GM12864 (cell line): ENCODE measurements around the gene FAM111B.

Experiments
- DNase-seq: peaks from one replicate; pipeline ENCODE4 v3.0.0-alpha.2; 2011; ENCODE audit warnings: low read depth
- H3K4me3 ChIP-seq: 2 replicates; pipeline ENCODE4 v1.5.1; 2011; ENCODE audit warnings: mild to moderate bottlenecking, low read depth, low read length, control low read depth
- TF ChIP-seq, protein P1 (sequence below): IDR thresholded peaks from 2 replicates; pipeline ENCODE4 v1.5.1; 2011; ENCODE audit warnings: low read depth, mild to moderate bottlenecking, moderate library complexity, low read length, control low read depth, inconsistent platforms; ENCODE audit errors: missing control alignments

FAM111B gene

DNA sequence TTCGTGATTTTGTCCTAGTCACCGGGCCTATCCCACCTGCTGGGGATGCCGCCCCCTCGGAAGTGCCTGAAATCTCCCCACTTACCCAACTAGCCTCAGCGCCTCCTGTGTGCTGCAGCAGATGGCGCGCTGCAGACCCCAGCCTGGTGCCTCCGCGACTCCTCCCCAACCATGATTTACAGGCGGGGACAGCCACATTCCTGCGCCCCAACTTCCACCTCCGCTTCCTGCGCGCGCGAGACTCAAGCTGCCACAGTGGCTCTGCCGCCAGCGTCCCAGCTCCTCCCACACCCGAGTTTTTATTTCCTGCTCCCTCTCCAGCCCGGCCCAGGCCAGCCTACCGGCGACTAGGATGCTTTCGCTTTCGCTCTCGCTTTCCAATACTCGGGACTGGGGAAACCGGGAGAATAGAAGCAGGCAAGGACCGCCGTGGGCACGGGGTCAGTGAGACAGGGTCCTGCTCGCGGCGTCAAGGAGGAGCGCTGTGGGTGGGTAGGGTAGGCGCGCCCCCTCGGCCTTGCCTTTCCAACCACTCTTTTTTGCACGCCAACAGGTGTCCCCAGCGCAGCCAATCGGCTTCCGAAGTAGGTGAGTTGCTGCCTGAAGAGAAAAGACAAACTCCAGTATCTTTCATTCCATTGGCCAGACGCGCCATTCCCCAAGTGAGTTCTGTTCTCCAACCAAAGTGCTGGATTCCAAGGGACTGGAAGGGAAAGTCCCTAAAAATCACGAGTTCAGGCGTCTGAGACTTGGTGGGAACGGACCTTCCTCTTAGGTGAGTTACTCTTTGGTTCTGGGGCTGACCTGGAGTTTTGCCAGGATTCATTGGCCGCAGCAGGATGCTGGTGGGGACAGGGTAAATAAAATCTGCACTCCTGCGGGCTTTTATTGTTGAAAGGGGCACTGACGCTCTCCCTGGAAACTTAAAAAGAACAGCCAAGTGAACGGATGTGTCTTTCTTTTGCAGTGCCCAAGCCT lies 35.8 kb downstream of the FAM111B start, which contains the start of gene FAM111A:
Gene FAM111A, plus strand, starts transcription at position 327 of the 978 bp plus-strand sequence. CDS start 6,017 bp downstream, outside the sequence.
- peak; percentile 75 for DNase-seq
- TF ChIP-seq, protein P1, sequence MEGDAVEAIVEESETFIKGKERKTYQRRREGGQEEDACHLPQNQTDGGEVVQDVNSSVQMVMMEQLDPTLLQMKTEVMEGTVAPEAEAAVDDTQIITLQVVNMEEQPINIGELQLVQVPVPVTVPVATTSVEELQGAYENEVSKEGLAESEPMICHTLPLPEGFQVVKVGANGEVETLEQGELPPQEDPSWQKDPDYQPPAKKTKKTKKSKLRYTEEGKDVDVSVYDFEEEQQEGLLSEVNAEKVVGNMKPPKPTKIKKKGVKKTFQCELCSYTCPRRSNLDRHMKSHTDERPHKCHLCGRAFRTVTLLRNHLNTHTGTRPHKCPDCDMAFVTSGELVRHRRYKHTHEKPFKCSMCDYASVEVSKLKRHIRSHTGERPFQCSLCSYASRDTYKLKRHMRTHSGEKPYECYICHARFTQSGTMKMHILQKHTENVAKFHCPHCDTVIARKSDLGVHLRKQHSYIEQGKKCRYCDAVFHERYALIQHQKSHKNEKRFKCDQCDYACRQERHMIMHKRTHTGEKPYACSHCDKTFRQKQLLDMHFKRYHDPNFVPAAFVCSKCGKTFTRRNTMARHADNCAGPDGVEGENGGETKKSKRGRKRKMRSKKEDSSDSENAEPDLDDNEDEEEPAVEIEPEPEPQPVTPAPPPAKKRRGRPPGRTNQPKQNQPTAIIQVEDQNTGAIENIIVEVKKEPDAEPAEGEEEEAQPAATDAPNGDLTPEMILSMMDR: peak; percentile 28
- peak within 1 kb of the TSS; percentile 85 for H3K4me3 ChIP-seq

DNA sequence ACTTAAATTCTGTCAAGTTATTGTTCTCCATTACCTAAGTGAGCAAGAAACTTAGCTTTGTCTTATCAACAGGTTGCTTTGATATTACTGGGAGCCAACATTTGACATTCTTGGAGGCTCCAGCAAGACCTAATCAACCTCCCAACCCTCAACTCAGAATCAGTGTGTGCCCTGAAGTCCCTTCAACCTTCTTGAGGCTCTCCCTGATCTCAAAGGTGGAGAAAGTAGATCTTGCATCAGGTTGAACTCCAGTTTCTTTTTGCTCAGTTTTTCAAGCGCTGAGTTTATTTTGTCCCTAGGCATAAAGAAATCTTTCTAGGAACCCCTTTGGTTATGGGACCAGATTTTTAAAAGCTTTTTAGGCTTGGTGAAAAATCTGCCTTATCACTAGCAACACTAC lies 37.1 kb downstream of the FAM111B start:
- no peak for DNase-seq
- H3K4me3 ChIP-seq: peak overlapping the region; percentile 85
- TF ChIP-seq, protein P1: no peak

DNA sequence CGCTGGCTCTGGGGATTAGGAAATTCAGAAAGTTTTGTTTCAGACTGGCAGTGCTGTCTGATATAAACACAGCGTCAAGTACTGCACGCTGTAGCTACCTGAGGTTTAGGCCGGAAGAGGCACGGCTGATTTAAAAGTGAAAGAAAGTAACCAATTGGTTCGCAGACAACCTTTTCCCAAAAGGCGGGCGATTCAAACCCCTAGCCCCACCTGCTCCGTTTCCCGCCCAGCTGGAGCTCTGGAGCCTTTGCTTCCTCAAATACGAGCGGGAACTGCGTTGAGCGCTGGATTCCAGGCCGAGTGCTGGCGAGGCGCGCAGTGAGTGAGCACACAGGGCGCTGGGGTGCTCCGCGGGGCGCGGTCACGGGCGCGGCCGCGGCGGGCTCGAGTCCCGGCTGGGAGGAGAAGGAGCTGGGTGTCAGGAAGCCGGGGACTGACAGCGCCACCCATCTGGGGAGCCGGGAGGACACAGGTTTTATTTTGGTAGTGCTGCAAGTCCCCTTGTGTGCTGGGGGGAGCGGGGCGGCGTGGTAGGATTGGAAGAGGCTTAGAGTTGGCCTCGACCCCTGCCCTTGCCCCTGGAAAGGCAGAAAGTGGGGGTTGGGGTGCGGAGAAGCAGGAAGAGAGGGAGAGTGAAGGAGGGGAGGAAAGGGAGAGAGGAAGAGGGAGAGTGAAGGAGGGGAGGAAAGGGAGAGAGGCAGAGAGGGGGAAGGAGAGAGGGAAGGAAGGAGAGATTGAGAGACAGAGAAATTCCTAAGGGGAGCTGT lies 37.7 kb downstream of the FAM111B start:
- peak overlapping the region; percentile 85 for H3K4me3 ChIP-seq
- TF ChIP-seq, protein P1: peak; percentile 35
- DNase-seq: peak; percentile 81

DNA sequence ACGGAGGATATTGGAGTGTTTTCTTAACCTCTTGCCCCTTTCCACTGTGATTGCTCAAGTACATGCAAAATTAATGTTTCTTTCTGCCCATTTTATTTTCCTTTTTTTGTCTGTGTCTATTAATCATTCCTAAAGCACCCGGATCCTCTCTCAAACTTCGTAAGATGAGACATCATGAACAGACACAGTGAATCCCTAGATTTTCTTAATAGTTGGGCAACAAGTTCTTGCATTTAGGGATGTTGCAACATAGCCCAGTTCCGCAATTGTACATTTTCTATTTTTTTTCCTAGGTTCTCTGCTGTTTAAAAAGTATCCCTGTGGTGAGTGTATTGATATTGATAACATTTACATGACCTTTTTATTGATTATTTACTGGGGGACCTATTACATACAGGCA lies 38.5 kb downstream of the FAM111B start:
- TF ChIP-seq, protein P1: no peak
- no peak for DNase-seq
- H3K4me3 ChIP-seq: peak overlapping the region; percentile 85

DNA sequence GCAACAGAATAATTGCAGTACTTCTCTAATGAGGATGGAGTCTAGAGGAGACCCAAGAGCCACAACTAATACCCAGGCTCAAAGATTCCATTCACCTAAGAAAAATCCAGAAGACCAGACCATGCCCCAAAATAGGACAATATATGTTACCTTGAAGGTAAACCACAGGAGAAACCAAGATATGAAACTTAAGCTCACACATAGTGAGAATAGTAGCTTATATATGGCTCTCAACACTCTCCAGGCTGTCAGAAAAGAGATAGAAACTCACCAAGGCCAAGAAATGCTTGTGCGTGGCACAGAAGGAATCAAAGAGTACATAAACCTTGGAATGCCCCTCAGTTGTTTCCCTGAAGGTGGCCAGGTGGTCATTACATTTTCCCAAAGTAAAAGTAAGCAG lies 44.7 kb downstream of the FAM111B start:
- no peak for DNase-seq
- TF ChIP-seq, protein P1: no peak
- peak overlapping the region; percentile 33; the same call in 1 of the 2 replicates for H3K4me3 ChIP-seq

DNA sequence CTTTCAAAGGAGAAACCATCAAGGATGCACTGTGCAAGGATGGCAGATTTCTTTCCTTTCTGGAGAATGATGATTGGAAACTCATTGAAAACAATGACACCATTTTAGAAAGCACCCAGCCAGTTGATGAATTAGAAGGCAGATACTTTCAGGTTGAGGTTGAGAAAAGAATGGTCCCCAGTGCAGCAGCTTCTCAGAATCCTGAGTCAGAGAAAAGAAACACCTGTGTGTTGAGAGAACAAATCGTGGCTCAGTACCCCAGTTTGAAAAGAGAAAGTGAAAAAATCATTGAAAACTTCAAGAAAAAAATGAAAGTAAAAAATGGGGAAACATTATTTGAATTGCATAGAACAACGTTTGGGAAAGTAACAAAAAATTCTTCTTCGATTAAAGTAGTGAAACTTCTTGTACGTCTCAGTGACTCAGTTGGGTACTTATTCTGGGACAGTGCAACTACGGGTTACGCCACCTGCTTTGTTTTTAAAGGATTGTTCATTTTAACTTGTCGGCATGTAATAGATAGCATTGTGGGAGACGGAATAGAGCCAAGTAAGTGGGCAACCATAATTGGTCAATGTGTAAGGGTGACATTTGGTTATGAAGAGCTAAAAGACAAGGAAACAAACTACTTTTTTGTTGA lies 45.4 kb downstream of the FAM111B start:
- peak; percentile 57 for DNase-seq
- TF ChIP-seq, protein P1: no peak
- H3K4me3 ChIP-seq: peak overlapping the region; percentile 33
